ENCODE data around the gene DPF3. TPM values are rescaled to one million over a fixed set of nuclear protein-coding genes. Genes with fewer than 3 reads are reported as not detected.
A peak's percentile ranks its signal among the peaks of the same experiment; 100 is the strongest.

The DPF3 gene
- total and polyA plus RNA-seq, 2 experiments from 2014 or later: 6.8 to 7.9 TPM

DNA sequence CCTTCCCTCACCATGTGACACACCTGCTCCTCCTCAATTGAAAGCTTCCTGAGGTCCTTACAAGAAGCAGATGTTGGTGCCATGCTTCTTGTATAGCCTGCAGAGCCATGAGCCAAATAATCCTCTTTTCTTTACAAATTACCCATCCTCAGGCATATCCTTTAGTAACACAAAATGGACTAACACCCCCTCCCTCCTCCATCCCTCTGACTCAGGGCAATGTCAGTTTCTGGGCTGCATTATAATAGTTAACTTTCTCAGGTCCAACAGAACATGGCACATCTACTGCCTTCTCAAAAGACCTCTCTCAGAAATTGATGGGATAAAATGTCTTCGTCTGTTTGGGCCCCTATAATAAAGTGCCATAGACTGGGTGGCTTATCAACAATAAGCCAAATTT is 287.0 kb downstream of the DPF3 start:
- Histone ChIP-seq H3K9ac (no peak overlapping the region), H3K9me2 (ENCODE audit: insufficient read depth) (no peaks in the 10 kb centered on the region), H3K9me3 (ENCODE audit: low read depth) (no peaks in the 10 kb centered on the region), H3K4me2 (ENCODE audit: unreplicated experiment) (peak overlapping the region; percentile 48), H3K79me2 (ENCODE audit: insufficient read depth) (no peaks in the 10 kb centered on the region), H3K27me3 (replicated peaks; ENCODE audit: insufficient read depth) (no peaks in the 10 kb centered on the region), H3K27ac (0 out of 2 replicates have a peak overlapping the region, but pooled peaks have one; percentile 93), H2AFZ (peak overlapping the region; percentile 3; the same call in 1 of the 2 replicates), H3F3A (ENCODE audit: insufficient read depth) (peaks cover 26% of the 10 kb centered on the region), H3K36me3 (ENCODE audit: low read depth) (no peaks in the 10 kb centered on the region), H3K4me1 (ENCODE audit: insufficient read depth) (peaks cover 47% of the 10 kb centered on the region), H4K20me1 (ENCODE audit: insufficient read depth) (no peaks in the 10 kb centered on the region), H3K4me3 (no peak overlapping the region)
- peak; percentile 38 for DNase-seq
- in situ Hi-C loops (cut with MboI): no loop called here
- TF ChIP-seq EZH2 (IDR thresholded peaks at IDR 0.05; ENCODE audit: insufficient read depth, poor library complexity, severe bottlenecking): no peak
- TF ChIP-seq EZH2phosphoT487 (IDR thresholded peaks at IDR 0.05; ENCODE audit: insufficient read depth, low read depth): no peak
- 27 to 33% methylated on average over 1 of the region's 1 CpG for WGBS, 2 experiments (ENCODE audit: low coverage in 1 of 2, low lambda C conversion rate in 2 of 2, missing lambda C conversion rate in 2 of 2)

GRCh38 chr14:72605921-72606220 is 288.0 kb downstream of the DPF3 start:
- no peaks in the 10 kb centered on the region for H3K79me2 ChIP-seq (ENCODE audit: insufficient read depth)
- H3K9me2 ChIP-seq (ENCODE audit: insufficient read depth): no peaks in the 10 kb centered on the region
- H4K20me1 ChIP-seq (ENCODE audit: insufficient read depth): no peaks in the 10 kb centered on the region
- no peaks in the 10 kb centered on the region for H3K9me3 ChIP-seq (ENCODE audit: low read depth)
- H3K4me1 ChIP-seq (ENCODE audit: insufficient read depth): peaks cover 41% of the 10 kb centered on the region
- no peak for DNase-seq
- H3K9ac ChIP-seq: no peak overlapping the region
- H3K4me3 ChIP-seq: no peak overlapping the region
- no peak overlapping the region for H3K27ac ChIP-seq
- H3K27me3 ChIP-seq (replicated peaks; ENCODE audit: insufficient read depth): no peaks in the 10 kb centered on the region
- H2AFZ ChIP-seq: no peak overlapping the region
- TF ChIP-seq EZH2 (IDR thresholded peaks at IDR 0.05; ENCODE audit: insufficient read depth, poor library complexity, severe bottlenecking): no peak
- no peak for TF ChIP-seq EZH2phosphoT487 (IDR thresholded peaks at IDR 0.05; ENCODE audit: insufficient read depth, low read depth)
- no peak overlapping the region for H3K4me2 ChIP-seq (ENCODE audit: unreplicated experiment)
- in situ Hi-C loops (cut with MboI): no loop called here
- H3F3A ChIP-seq (ENCODE audit: insufficient read depth): peaks cover 26% of the 10 kb centered on the region
- 71 to 78% methylated on average over 3 of the region's 3 CpGs for WGBS, 2 experiments (ENCODE audit: low coverage in 1 of 2, low lambda C conversion rate in 2 of 2, missing lambda C conversion rate in 2 of 2)
- H3K36me3 ChIP-seq (ENCODE audit: low read depth): no peaks in the 10 kb centered on the region

DNA sequence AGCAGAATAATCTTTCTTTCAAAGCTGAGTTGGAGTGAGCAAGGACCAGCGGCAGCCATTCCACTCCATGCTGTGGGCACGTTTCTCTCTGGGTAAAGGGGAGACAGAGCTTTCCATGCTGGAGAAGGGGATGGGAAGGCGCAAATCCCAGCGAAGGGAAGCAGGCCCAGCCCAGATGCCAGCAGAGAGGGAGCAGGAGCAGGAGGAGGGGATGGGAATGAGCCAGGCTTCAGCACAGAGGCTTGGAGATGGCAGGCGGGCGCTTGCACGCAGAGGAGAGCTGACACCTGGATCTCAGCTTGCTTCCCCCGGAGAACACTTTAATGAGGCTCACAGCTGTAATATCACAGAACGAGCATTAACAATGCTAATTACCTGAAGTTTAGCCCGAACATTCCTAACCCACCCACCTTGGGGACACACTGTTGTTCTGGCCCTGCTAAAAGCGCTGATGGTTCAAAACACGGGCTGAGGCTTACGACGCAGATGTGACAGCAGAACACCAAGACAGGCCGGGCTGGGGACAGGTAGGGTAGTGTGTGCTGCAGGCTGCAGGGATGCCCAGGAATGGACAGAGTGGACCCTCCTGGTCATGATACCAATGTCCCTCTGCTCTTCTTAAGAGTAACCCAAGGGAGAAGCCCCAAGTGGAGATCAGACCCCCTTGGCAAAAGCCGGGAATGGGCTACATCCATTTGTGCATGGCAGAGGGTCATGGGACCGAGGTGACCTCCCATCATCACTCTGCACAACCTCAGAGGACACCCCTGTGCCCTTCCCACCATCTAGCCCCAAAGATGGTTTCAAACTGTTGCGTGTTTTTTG is 288.6 kb downstream of the DPF3 start:
- no peak overlapping the region for H3K4me3 ChIP-seq
- H3K27me3 ChIP-seq (replicated peaks; ENCODE audit: insufficient read depth): no peaks in the 10 kb centered on the region
- no peaks in the 10 kb centered on the region for H4K20me1 ChIP-seq (ENCODE audit: insufficient read depth)
- in situ Hi-C loops (cut with MboI): no loop called here
- H3K9me3 ChIP-seq (ENCODE audit: low read depth): no peaks in the 10 kb centered on the region
- no peak for DNase-seq
- H3K79me2 ChIP-seq (ENCODE audit: insufficient read depth): no peaks in the 10 kb centered on the region
- H2AFZ ChIP-seq: no peak overlapping the region
- H3K4me2 ChIP-seq (ENCODE audit: unreplicated experiment): no peak overlapping the region
- H3K36me3 ChIP-seq (ENCODE audit: low read depth): no peaks in the 10 kb centered on the region
- TF ChIP-seq EZH2 (IDR thresholded peaks at IDR 0.05; ENCODE audit: insufficient read depth, poor library complexity, severe bottlenecking): no peak
- no peak for TF ChIP-seq EZH2phosphoT487 (IDR thresholded peaks at IDR 0.05; ENCODE audit: insufficient read depth, low read depth)
- H3K4me1 ChIP-seq (ENCODE audit: insufficient read depth): peaks cover 36% of the 10 kb centered on the region
- H3K9me2 ChIP-seq (ENCODE audit: insufficient read depth): no peaks in the 10 kb centered on the region
- 78% methylated on average over 18 of the region's 18 CpGs for WGBS, 2 experiments (ENCODE audit: low coverage in 1 of 2, low lambda C conversion rate in 2 of 2, missing lambda C conversion rate in 2 of 2)
- no peak overlapping the region for H3K27ac ChIP-seq
- H3K9ac ChIP-seq: no peak overlapping the region
- H3F3A ChIP-seq (ENCODE audit: insufficient read depth): peaks cover 26% of the 10 kb centered on the region

- TF ChIP-seq EZH2phosphoT487 (IDR thresholded peaks at IDR 0.05; ENCODE audit: insufficient read depth, low read depth) (no peak), EZH2 (IDR thresholded peaks at IDR 0.05; ENCODE audit: insufficient read depth, poor library complexity, severe bottlenecking) (no peak)
- H3K4me3 ChIP-seq: no peak overlapping the region
- no peaks in the 10 kb centered on the region for H3K79me2 ChIP-seq (ENCODE audit: insufficient read depth)
- no peaks in the 10 kb centered on the region for H3K9me3 ChIP-seq (ENCODE audit: low read depth)
- DNase-seq: no peak
- H3F3A ChIP-seq (ENCODE audit: insufficient read depth): peaks cover 21% of the 10 kb centered on the region
- 72 to 73% methylated on average over 3 of the region's 3 CpGs for WGBS, 2 experiments (ENCODE audit: low coverage in 1 of 2, low lambda C conversion rate in 2 of 2, missing lambda C conversion rate in 2 of 2)
- in situ Hi-C loops (cut with MboI): no loop called here
- H3K27ac ChIP-seq: no peak overlapping the region
- H3K4me1 ChIP-seq (ENCODE audit: insufficient read depth): peaks cover 27% of the 10 kb centered on the region
- H3K27me3 ChIP-seq (replicated peaks; ENCODE audit: insufficient read depth): no peaks in the 10 kb centered on the region
- H4K20me1 ChIP-seq (ENCODE audit: insufficient read depth): no peaks in the 10 kb centered on the region
- H2AFZ ChIP-seq: no peak overlapping the region
- no peak overlapping the region for H3K4me2 ChIP-seq (ENCODE audit: unreplicated experiment)
- H3K36me3 ChIP-seq (ENCODE audit: low read depth): no peaks in the 10 kb centered on the region
- no peak overlapping the region for H3K9ac ChIP-seq
- no peaks in the 10 kb centered on the region for H3K9me2 ChIP-seq (ENCODE audit: insufficient read depth)
Observed at GRCh38 chr14:72604133-72604532, 289.8 kb downstream of the DPF3 start.

Measured in GM23248 (cell line).